Gastrocnemius medialis (tissue), 4 donors: ENCODE results near the gene RPL10A. TPM values are rescaled to one million over a fixed set of nuclear protein-coding genes. Genes with fewer than 3 reads are reported as not detected.

ENCODE experiments used
- ATAC-seq, 2 donors: fragments of 150-250 bp; one replicate each; pipeline ENCODE4 v1.9.1; 2016
- DNase-seq, 2 donors: peaks; one replicate each; pipeline ENCODE4 v3.0.0-alpha.2; 2019
- H3K27ac ChIP-seq, 4 donors: fragments of 200-600 bp; sonication (generic); 1 replicate in 1 of 4; 2 replicates in 3 of 4; pipeline ENCODE4 v1.5.1; 2016 to 2018; ENCODE audit warnings: mild to moderate bottlenecking in 2 of 4, moderate library complexity in 1 of 4
- H3K27me3 ChIP-seq, 3 donors: fragments of 200-600 bp; sonication (generic) in 2 of 3; 1 replicate in 1 of 3; 2 replicates in 2 of 3; pipeline versions ENCODE4 v1.5.1 to v1.6.0; 2016 to 2019; ENCODE audit warnings: mild to moderate bottlenecking in 1 of 3, moderate library complexity in 1 of 3
- H3K36me3 ChIP-seq, 2 donors: fragments of 200-600 bp; sonication (generic) in 1 of 2; one replicate each; pipeline ENCODE4 v1.5.1; 2017 to 2018
- H3K4me1 ChIP-seq, 2 donors: fragments of 200-600 bp; sonication (generic) in 1 of 2; one replicate each; pipeline ENCODE4 v1.5.1; 2016 to 2017; ENCODE audit warnings: mild to moderate bottlenecking in 2 of 2
- H3K4me3 ChIP-seq, 4 donors: fragments of 200-600 bp; sonication (generic) in 3 of 4; 1 replicate in 1 of 4; 2 replicates in 3 of 4; pipeline ENCODE4 v1.5.1; 2016 to 2019; ENCODE audit warnings: mild to moderate bottlenecking in 2 of 4
- H3K9me3 ChIP-seq, 3 donors: fragments of 200-600 bp; sonication (generic) in 2 of 3; 1 replicate in 1 of 3; 2 replicates in 2 of 3; pipeline ENCODE4 v1.5.1; 2016 to 2019
- POLR2A ChIP-seq, 2 donors: fragments of 450-650 bp; IDR thresholded peaks; one replicate each; pipeline ENCODE4 v1.6.1; 2017; ENCODE audit warnings: antibody characterized with exemption in 2 of 2, mild to moderate bottlenecking in 2 of 2, moderate library complexity in 2 of 2
- in situ Hi-C, 4 donors: fragments of 200-750 bp; cut with MboI; loops; one replicate each; pipeline versions ENCODE4 v1.15.0 to v1.8.0; 2017; ENCODE audit warnings: low sequenced_read_pairs in 4 of 4
- intact Hi-C: fragments of 100-400 bp; cut with DNase I; formaldehyde crosslinking; loops from one replicate; pipeline ENCODE4 v1.15.1; 2023; ENCODE audit warnings: low total_unique reads
- total RNA-seq, 4 donors: library from RNA; depleted of rRNA; stranded (reverse); fragments of >200 nt; gene quantifications; one replicate each; pipeline versions ENCODE4 v1.1.0 to v1.2.3, GENCODE V29; 2016
- TF ChIP-seq, protein P1 (sequence below), 5 experiments: fragments of 450-650 bp in 3 of 5; fragments of 200-600 bp in 2 of 5; sonication (generic) in 2 of 5; IDR thresholded peaks in 4 of 5; conservative IDR thresholded peaks in 1 of 5; 1 replicate in 4 of 5; 2 replicates in 1 of 5; pipeline ENCODE4 v1.5.1; 2016 to 2019; ENCODE audit warnings: antibody characterized with exemption in 5 of 5, mild to moderate bottlenecking in 3 of 5, moderate library complexity in 3 of 5

Gene RPL10A
- total RNA-seq, 4 donors from 2014 or later = 772 to 1,014 (median 808) TPM

DNA sequence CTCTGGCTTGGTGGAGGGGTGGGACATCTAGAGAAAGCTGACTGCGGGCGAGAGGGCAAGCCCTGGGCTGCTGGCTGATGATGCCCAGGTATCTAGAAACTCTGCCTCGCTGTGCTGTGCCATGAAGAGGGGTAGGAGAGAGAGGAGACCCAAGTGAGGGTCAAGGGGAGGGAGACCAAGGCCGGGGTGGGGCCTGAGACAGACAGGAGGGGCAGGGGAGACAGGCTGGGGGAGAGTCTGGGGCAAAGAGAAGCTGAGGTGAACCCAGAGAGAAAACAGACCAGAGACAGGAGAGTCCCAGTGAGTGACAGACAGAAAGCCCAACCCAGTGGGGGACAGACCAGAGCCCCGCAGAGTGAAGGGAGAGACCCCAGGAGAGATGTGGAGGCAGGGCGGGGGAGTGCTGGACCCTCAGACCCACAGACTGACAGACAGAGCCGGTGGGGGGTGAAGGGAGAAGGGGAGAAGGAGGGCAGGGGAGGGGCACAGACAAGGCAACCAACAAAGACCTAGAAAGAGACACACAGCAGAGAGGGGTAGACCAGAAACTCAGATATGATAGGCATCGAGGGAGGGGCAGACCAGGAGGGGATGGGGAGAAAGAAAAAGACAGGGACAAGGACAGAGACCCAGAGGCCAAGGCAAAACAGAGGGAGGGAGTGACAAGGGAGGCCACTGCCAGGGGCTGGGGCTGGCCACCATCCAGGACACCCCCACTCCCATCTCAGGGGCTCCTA, 22.8 kb downstream of the RPL10A start:
- H3K4me1 ChIP-seq = peaks cover 34 to 64% of the 10 kb centered on the region in 2 donors
- TF ChIP-seq POLR2A (IDR thresholded peaks at IDR 0.05) = no peak
- TF ChIP-seq, protein P1, sequence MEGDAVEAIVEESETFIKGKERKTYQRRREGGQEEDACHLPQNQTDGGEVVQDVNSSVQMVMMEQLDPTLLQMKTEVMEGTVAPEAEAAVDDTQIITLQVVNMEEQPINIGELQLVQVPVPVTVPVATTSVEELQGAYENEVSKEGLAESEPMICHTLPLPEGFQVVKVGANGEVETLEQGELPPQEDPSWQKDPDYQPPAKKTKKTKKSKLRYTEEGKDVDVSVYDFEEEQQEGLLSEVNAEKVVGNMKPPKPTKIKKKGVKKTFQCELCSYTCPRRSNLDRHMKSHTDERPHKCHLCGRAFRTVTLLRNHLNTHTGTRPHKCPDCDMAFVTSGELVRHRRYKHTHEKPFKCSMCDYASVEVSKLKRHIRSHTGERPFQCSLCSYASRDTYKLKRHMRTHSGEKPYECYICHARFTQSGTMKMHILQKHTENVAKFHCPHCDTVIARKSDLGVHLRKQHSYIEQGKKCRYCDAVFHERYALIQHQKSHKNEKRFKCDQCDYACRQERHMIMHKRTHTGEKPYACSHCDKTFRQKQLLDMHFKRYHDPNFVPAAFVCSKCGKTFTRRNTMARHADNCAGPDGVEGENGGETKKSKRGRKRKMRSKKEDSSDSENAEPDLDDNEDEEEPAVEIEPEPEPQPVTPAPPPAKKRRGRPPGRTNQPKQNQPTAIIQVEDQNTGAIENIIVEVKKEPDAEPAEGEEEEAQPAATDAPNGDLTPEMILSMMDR (IDR thresholded peaks at IDR 0.05 in 4 of 5, conservative IDR thresholded peaks at IDR 0.05 in 1 of 5) = no peak
- H3K27me3 ChIP-seq = no peaks in the 10 kb centered on the region
- intact Hi-C loops = no loop called here
- no peaks in the 10 kb centered on the region for H3K36me3 ChIP-seq
- no peaks in the 10 kb centered on the region for H3K9me3 ChIP-seq
- ATAC-seq (peak in 1 of 2 donors; percentile 2), DNase-seq (no peak)
- in situ Hi-C loops = no loop called here
- peak overlapping the region; percentile 33 to 53 (median 38) for H3K4me3 ChIP-seq
- H3K27ac ChIP-seq = peak overlapping the region; percentile 64 to 78 (median 69)

DNA sequence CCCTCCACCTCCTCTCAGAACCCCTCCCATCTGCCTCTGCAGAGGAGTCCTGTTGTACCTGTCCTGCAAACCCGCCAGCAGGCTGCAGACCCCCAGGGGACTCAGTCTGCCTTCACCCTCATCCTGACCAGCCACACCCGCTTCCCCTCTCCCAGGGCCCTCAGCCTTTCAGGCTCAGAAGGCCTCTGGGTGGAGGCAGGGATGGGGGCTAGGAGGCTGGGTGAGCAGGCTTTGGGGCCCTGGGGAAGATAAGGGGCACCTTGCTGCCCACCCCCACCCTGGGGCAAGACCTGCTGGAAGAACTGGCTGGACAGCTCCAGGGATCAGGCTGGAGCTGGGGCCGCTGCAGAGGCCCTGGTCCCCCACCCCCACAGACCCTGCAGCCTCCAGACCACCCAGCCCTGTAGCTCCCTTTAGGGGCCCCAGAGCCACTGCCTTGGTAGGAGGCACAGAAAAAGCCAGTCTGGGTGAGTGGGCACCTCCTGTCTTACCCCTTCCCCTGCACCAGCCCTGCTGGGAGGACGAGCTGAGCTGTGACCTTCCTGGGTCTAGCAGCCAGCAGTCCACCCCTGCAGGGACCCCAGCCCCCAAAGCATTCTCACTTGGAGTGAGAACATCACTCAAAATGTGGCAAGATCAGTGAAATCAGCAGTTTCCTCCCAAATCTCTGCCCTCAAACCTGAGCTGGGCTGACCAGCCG, 23.5 kb downstream of the RPL10A start:
- no peak overlapping the region for H3K4me3 ChIP-seq
- peaks cover 34 to 61% of the 10 kb centered on the region in 2 donors for H3K4me1 ChIP-seq
- peak overlapping the region; percentile 64 to 78 (median 69) for H3K27ac ChIP-seq
- H3K9me3 ChIP-seq = no peaks in the 10 kb centered on the region
- intact Hi-C loops (no loop called here), in situ Hi-C loops (no loop called here)
- no peak for DNase-seq
- no peak for ATAC-seq
- TF ChIP-seq POLR2A (IDR thresholded peaks at IDR 0.05) = no peak
- TF ChIP-seq, protein P1 (IDR thresholded peaks at IDR 0.05 in 4 of 5, conservative IDR thresholded peaks at IDR 0.05 in 1 of 5) = no peak
- no peaks in the 10 kb centered on the region for H3K27me3 ChIP-seq
- H3K36me3 ChIP-seq = no peaks in the 10 kb centered on the region

DNA sequence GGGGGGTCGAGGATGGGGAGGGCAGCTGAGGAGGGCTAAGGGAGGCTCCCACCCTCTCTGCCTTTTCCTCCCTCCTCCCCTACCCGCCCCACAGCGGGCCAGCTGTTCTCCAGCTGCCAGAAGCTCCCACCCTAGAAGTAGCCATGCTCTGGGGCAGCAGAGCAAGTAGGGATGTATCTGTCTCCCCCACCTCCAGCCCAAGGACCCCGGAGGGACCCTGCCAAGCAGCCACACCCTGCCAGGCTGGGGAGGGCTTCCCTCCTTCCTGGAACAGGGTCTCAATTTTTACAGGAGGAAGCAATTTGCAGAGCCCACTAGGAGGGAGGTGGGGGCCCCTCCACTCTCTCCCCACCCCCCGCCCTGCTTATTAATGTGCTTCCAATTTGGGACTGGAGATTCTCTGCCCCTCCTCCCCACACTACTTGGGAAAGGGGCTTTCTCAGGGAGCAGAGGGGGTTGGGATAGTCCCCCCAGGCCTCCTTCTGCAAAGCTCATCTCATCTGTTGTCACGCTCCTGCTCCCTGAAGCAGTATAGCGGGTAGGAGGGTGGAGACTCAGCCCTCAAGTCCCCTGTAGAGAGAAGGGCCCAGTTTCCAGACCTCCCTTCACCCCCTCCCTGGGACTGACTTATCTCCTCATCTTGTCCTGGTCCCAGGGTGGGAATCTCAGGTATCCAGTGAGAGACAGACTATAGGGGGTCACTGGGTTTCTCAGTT, 24.2 kb downstream of the RPL10A start:
- Histone ChIP-seq H3K36me3 (no peaks in the 10 kb centered on the region), H3K27me3 (no peaks in the 10 kb centered on the region), H3K4me3 (no peak overlapping the region), H3K27ac (peak overlapping the region in 3 of 4 donors; percentile 68 to 78 (median 70)), H3K9me3 (no peaks in the 10 kb centered on the region), H3K4me1 (peaks cover 34 to 59% of the 10 kb centered on the region in 2 donors)
- TF ChIP-seq, protein P1 (IDR thresholded peaks at IDR 0.05 in 4 of 5, conservative IDR thresholded peaks at IDR 0.05 in 1 of 5) = no peak
- TF ChIP-seq POLR2A (IDR thresholded peaks at IDR 0.05) = no peak
- ATAC-seq (no peak), DNase-seq (no peak)
- intact Hi-C loops (no loop called here), in situ Hi-C loops (no loop called here)

DNA sequence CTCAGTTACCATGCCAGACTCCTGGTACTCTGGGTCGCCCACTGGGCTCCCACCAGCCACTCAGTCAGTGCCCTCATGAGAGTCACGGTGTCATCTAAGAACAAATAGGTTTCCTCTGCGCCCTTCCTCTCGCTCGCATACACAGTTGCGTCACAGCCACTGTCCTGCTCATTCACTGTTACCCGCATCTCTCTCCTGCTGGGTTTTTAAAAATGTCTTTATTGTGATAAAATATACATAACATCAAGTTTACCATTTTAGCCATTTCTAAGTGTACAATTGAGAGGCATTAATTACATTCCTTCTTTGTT, 24.7 kb downstream of the RPL10A start:
- peaks cover 37 to 63% of the 10 kb centered on the region in 2 donors for H3K4me1 ChIP-seq
- in situ Hi-C loops = no loop called here
- no peaks in the 10 kb centered on the region for H3K36me3 ChIP-seq
- no peaks in the 10 kb centered on the region for H3K9me3 ChIP-seq
- H3K4me3 ChIP-seq = no peak overlapping the region
- H3K27ac ChIP-seq = peak overlapping the region in 3 of 4 donors; percentile 68 to 78 (median 70)
- DNase-seq = no peak
- TF ChIP-seq, protein P1 (IDR thresholded peaks at IDR 0.05 in 4 of 5, conservative IDR thresholded peaks at IDR 0.05 in 1 of 5) = no peak
- TF ChIP-seq POLR2A (IDR thresholded peaks at IDR 0.05) = no peak
- intact Hi-C loops = no loop called here
- ATAC-seq = no peak
- no peaks in the 10 kb centered on the region for H3K27me3 ChIP-seq
